Renal cortex interstitium (tissue), 11 donors: ENCODE results near the gene ISG15. TPM values are rescaled to one million over a fixed set of nuclear protein-coding genes. Genes with fewer than 3 reads are reported as not detected.
"Not testable (repeated sequence)": the region's sequence is repeated elsewhere in the genome, so short reads cannot be mapped to it uniquely, and the experiment has no call there.

Experiments
- DNase-seq, 11 donors: peaks; one replicate each; pipeline ENCODE4 v3.0.0-alpha.2; 2013; ENCODE audit warnings: low read depth in 9 of 11, low spot score in 4 of 11; ENCODE audit errors: extremely low read depth in 1 of 11
- polyA plus RNA-seq, 3 donors: library from polyadenylated mRNA; unstranded; fragments of 120-200 nt; gene quantifications; one replicate each; pipeline ENCODE4 v1.2.1, GENCODE V29; 2013; ENCODE audit not compliant: insufficient read length in 3 of 3

The ISG15 gene
- polyA plus RNA-seq, 3 donors, result 9.0 to 21.7 (median 15.5) TPM

GRCh38 chr1:1020415-1021009 is 7.2 kb downstream of the ISG15 start:
- no peak for DNase-seq

- DNase-seq, result peak in 1 of 11 donors; percentile 66
Observed at GRCh38 chr1:1021010-1021919, 8.0 kb downstream of the ISG15 start.

GRCh38 chr1:1021920-1022259 is 8.6 kb downstream of the ISG15 start:
- DNase-seq, result no peak

- DNase-seq, result no peak
Observed at GRCh38 chr1:1022302-1023009, 9.2 kb downstream of the ISG15 start.

GRCh38 chr1:1023700-1024099 is 10.4 kb downstream of the ISG15 start:
- DNase-seq, result no peak

GRCh38 chr1:1024149-1024770 is 11.0 kb downstream of the ISG15 start:
- no peak for DNase-seq

- peak in 4 of 11 donors; percentile 76 to 84 (median 80) for DNase-seq
Observed at GRCh38 chr1:1024771-1025699, 11.7 kb downstream of the ISG15 start.

GRCh38 chr1:1025730-1026129 is 12.4 kb downstream of the ISG15 start:
- no peak for DNase-seq

GRCh38 chr1:1026599-1027413 is 13.5 kb downstream of the ISG15 start:
- DNase-seq, result no peak

GRCh38 chr1:1027791-1028190 is 14.5 kb downstream of the ISG15 start:
- no peak for DNase-seq

GRCh38 chr1:1030867-1031658 is 17.8 kb downstream of the ISG15 start:
- not testable (repeated sequence) for DNase-seq

GRCh38 chr1:1031659-1032235 is 18.4 kb downstream of the ISG15 start:
- DNase-seq, result no peak

GRCh38 chr1:1032424-1032823 is 19.1 kb downstream of the ISG15 start:
- DNase-seq, result no peak

- peak; percentile 69 to 89 (median 85) for DNase-seq
Observed at GRCh38 chr1:1033009-1033587, 19.8 kb downstream of the ISG15 start.

- DNase-seq, result no peak
Observed at GRCh38 chr1:1033731-1034438, 20.6 kb downstream of the ISG15 start.

GRCh38 chr1:1034439-1034781 is 21.1 kb downstream of the ISG15 start:
- DNase-seq, result no peak
